ENCODE measurements around the gene NUDT8.

- no peak for TF ChIP-seq CTCF (conservative IDR thresholded peaks at IDR 0.05; ENCODE audit: low read length)
- TF ChIP-seq EZH2phosphoT487 (IDR thresholded peaks at IDR 0.05; ENCODE audit: borderline replicate concordance): no peak
Measured at GRCh38 chr11:67673902-67674301, 44.2 kb upstream of the NUDT8 start.
